ENCODE measurements around the gene GNPTG.
A peak's percentile ranks its signal among the peaks of the same experiment; 100 is the strongest.

The GNPTG gene

GRCh38 chr16:1351582-1352362, at the start of gene GNPTG, which contains the start of gene TSR3:
Gene GNPTG, plus strand, starts transcription at chr16:1351931. Its CDS starts 35 bp downstream, at chr16:1351966.
Gene TSR3, minus strand, starts transcription at chr16:1351878. Its CDS starts 74 bp downstream, at chr16:1351804.
- peak; percentile 70 for DNase-seq (ENCODE audit: low spot score)

- no peak for DNase-seq (ENCODE audit: low spot score)
These were observed 45.9 kb upstream of the GNPTG start for GRCh38 chr16:1305823-1306222.

- no peak for DNase-seq (ENCODE audit: low spot score)
These were observed 45.4 kb upstream of the GNPTG start for GRCh38 chr16:1306334-1306733.

- DNase-seq (ENCODE audit: low spot score), result no peak
These were observed 43.4 kb upstream of the GNPTG start for GRCh38 chr16:1308036-1308976.

- peak; percentile 97 for DNase-seq (ENCODE audit: low spot score)
These were observed 42.5 kb upstream of the GNPTG start, which contains the start of gene UBE2I for GRCh38 chr16:1308977-1309885. Gene UBE2I, plus strand, starts transcription at chr16:1309636. Its CDS starts 4,395 bp downstream, at chr16:1314031.

GRCh38 chr16:1309888-1310831, 41.6 kb upstream of the GNPTG start:
- peak; percentile 17 for DNase-seq (ENCODE audit: low spot score)

GRCh38 chr16:1310832-1311200, 40.9 kb upstream of the GNPTG start:
- no peak for DNase-seq (ENCODE audit: low spot score)

- DNase-seq (ENCODE audit: low spot score), result no peak
These were observed 40.5 kb upstream of the GNPTG start for GRCh38 chr16:1311212-1311737.

- DNase-seq (ENCODE audit: low spot score), result no peak
These were observed 39.8 kb upstream of the GNPTG start for GRCh38 chr16:1311738-1312466.

- no peak for DNase-seq (ENCODE audit: low spot score)
These were observed 39.3 kb upstream of the GNPTG start for GRCh38 chr16:1312467-1312816.

- no peak for DNase-seq (ENCODE audit: low spot score)
These were observed 38.8 kb upstream of the GNPTG start for GRCh38 chr16:1312903-1313302.

GRCh38 chr16:1313721-1314369, 37.9 kb upstream of the GNPTG start:
- DNase-seq (ENCODE audit: low spot score), result no peak

- no peak for DNase-seq (ENCODE audit: low spot score)
These were observed 37.2 kb upstream of the GNPTG start for GRCh38 chr16:1314399-1315068.

GRCh38 chr16:1315081-1316032, 36.4 kb upstream of the GNPTG start:
- DNase-seq (ENCODE audit: low spot score), result no peak

GRCh38 chr16:1316033-1316405, 35.7 kb upstream of the GNPTG start:
- no peak for DNase-seq (ENCODE audit: low spot score)

GRCh38 chr16:1317479-1318267, 34.1 kb upstream of the GNPTG start:
- no peak for DNase-seq (ENCODE audit: low spot score)

- DNase-seq (ENCODE audit: low spot score), result no peak
These were observed 33.5 kb upstream of the GNPTG start for GRCh38 chr16:1318268-1318545.

All from globus pallidus (tissue), 1 donor.